ENCODE measurements around the gene IRS2.

DNA sequence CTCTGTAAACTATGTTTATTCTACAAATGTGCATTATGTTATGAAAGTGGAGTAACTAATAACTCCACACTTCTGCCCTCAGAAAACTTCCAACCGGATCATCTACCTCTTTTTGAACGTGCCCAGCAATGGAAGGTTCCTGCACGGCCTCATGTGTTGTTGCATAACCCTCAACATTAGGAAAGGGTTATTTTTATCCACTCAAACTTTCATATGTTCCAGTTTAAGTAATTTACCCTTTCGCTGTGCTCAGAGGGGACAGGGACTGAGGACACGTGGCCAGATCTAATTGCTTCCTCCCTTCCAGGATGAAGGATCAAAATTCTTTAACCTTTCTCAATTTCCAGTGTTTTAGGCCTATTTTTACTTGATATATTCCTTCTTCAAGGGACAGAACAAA is 29.6 kb downstream of the IRS2 start:
- TF ChIP-seq EZH2 (IDR thresholded peaks at IDR 0.05) (no peak), POLR2AphosphoS5 (IDR thresholded peaks at IDR 0.05; ENCODE audit: borderline replicate concordance, low read depth, low read length) (peak; percentile 13; the same call in 1 of the 2 replicates)
